AG09319 (cell line): ENCODE measurements around the gene CREBBP.
"Not testable (repeated sequence)": the region's sequence is repeated elsewhere in the genome, so short reads cannot be mapped to it uniquely, and the experiment has no call there.

Experiments
- DNase-seq: peaks from one replicate; pipeline ENCODE4 v3.0.0-alpha.2; 2010; ENCODE audit warnings: low read depth; ENCODE audit errors: extremely low read depth
- TF ChIP-seq, protein P1 (sequence below): IDR thresholded peaks from 2 replicates; pipeline ENCODE4 v1.5.1; 2011; ENCODE audit warnings: low read depth, mild to moderate bottlenecking, inconsistent platforms, low read length, moderate library complexity

CREBBP gene

DNA sequence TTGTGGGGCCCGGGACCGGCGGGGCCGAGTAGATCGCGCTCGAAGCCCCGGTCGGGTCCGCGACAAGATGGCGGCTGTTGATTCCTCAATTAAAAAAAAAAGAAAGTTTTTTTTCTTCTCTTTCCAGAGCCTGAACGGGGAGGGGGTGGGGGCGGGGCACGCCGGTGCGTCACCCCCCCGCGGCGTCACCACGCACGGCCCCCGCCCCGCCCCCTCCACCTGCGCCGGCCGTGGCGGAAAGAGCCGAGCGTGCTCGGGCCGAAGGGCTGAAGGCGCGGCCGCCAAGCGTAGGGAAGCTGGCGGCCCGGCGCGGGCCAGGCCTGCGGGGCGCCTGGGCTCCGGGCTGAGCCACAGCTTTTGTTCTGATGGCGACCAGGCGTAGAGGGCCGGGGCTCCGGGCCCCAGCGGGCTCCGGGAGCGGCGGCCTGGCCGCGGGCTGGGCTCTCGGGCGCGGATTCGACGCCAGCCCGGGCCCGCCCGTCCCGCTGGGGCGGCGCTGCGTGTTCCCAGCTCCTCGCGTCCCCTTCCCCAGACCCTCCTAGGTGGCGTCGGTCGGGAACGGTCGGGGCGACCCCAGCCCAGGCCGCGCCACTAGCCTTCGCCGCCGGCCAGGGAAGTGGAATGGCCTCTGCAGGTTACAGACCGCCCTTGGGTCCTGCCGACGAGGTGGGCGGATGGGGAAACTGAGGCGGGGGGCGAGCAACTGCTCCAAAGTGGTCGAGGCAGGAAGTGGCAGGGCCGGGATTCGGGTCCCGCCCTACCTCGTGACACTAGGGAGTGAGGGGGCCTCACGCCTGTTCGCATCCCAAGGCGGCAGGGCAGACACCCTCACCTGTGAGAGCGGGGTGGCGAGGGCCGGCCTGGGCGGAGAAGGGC is at the start of gene CREBBP:
CREBBP (minus strand) TSS at position 91 of the 876 bp plus-strand sequence. CDS start 797 bp downstream, outside the sequence.
- TF ChIP-seq, protein P1, sequence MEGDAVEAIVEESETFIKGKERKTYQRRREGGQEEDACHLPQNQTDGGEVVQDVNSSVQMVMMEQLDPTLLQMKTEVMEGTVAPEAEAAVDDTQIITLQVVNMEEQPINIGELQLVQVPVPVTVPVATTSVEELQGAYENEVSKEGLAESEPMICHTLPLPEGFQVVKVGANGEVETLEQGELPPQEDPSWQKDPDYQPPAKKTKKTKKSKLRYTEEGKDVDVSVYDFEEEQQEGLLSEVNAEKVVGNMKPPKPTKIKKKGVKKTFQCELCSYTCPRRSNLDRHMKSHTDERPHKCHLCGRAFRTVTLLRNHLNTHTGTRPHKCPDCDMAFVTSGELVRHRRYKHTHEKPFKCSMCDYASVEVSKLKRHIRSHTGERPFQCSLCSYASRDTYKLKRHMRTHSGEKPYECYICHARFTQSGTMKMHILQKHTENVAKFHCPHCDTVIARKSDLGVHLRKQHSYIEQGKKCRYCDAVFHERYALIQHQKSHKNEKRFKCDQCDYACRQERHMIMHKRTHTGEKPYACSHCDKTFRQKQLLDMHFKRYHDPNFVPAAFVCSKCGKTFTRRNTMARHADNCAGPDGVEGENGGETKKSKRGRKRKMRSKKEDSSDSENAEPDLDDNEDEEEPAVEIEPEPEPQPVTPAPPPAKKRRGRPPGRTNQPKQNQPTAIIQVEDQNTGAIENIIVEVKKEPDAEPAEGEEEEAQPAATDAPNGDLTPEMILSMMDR = no peak
- peak; percentile 76 for DNase-seq

DNA sequence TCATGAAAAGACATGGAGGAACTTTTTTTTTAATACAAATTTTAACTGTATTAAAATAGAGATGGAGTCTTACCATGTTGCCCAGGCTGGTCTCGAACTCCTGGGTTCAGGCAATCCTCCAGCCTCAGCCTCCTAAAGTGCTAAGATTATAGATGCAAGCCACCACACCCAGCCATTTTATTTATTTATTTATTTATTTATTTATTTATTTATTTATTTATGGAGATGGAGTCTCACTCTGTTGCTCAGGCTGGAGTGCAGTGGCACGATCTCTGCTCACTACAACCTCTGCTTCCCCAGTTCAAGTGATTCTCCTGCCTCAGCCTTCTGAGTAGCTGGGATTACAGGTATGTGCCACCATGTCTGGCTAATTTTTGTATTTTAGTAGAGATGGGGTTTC is 46.6 kb upstream of the CREBBP start:
- not testable (repeated sequence) for DNase-seq

DNA sequence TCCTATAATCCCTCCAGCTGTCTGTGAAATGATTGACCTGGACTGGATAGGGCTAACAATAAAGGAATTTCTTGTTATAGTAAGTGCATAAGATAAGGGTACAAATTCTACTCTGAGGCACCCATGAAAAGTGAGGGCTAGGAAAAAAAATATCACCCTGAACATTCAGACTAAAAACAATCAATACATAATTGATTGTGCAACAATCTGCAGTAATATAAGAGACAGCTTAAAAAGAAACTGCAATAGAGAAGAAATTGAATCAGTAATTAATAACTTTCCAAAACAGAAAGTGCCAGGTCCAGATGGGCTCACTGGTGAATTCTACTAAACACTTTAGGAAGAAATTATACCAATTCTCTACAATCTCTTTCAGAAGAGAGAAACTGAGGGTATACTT is 44.2 kb upstream of the CREBBP start:
- TF ChIP-seq, protein P1 = no peak

DNA sequence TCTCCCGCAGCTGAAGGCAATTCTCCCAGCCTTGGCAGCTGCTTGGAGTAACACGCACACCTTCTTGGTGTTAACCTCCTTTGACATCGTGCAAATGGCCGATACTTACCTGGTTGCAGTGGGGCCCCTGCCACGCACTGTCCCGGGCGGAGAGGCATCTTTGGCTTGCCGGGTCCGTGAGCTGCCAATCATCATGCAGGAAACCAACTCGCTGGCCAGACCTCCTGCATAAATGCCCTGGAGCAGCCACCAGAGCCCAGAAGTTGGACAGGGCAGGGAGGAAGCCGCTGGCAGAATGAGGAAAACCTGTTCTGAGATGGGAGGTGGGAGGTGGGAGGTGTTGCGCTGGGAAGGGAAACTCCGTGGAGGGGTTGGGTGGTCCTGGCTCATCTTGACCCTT is 41.7 kb upstream of the CREBBP start:
- TF ChIP-seq, protein P1 = no peak
- no peak for DNase-seq

More for the DNA sequence above, 44.2 kb upstream of the CREBBP start:
- no peak for DNase-seq

DNA sequence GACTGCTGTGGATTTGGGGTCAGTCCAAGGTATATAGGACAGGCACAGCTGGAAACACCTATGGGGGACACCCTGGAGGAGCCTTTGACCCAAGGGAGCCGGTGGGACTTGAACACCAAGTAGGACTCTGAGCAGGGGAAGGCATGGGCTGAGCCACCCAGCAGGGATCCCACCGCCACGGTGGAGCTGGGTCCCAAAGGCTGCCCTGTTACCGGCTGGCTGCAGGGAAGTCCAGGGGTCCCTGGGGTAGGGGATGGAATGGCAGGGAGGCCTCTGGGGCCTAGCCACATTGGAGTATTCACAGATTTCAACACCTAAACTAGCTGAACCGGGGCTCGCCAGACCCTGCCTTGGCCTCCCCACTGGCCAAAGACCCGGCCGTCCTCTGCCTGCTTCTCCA is 39.7 kb upstream of the CREBBP start:
- TF ChIP-seq, protein P1 = no peak
- DNase-seq = no peak

DNA sequence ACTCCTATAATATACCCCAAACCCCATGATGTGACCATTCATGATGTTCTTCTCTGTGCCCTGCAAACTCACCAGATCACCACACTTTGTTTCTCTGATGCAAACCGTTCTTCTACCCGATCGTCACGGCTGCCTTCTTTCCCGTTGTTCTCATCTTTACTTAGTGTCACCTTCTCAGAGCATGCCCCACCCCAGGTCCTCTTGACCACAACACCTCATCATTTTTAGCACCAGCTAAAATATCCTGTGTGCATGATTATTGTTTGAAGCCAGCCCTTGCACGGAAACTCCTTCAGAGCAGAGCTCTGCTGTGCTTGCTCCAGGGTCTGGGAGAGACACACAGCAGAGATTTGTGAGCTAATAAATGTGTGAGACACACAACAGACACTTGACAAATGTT is 38.9 kb upstream of the CREBBP start:
- TF ChIP-seq, protein P1 = no peak
- DNase-seq = no peak

DNA sequence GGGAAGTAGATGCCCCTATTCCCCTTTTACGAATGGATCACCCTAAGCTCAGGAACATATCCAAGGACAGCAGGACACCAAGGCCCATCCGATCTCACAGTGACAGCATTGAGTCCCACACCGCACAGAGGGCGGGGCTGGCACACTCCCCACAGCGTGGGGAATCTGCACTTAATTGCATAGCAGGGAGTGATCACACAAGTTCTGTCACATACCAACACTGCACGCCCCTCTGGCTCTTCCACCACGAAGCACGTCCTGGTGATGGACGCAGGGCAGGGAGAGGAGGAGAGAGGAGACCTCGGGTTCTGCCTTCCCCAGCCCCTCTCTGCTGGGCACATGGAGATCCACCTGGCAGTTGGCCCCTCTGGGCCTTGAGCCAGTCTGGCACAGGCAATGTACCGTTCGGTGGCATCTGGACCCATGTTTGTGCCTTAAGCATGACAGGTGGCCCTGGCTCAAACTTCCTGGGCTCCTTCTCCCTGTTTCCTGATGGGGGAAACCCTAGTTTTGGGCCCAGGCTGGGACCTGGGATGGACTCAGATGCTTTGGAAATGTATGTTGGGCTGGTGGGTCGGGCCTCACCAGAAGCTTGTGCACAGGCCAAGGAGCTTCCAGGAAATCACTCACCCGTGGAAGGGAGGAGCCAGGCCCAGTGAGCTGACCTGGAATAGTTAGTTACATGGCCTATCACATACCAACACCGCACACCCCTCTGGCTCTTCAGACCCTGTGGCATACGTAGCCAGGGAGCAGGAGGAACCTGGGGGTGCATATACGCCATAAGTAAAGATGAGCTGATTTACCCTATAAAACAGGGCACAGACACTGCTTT is 35.1 kb upstream of the CREBBP start:
- DNase-seq = no peak
- TF ChIP-seq, protein P1 = no peak
